IPS-18a (cell line): ENCODE data around the gene CFAP20DC.
"Not testable (repeated sequence)": the region's sequence is repeated elsewhere in the genome, so short reads cannot be mapped to it uniquely, and the experiment has no call there.

Source experiments
- H3K27ac ChIP-seq: one replicate; pipeline ENCODE4 v1.5.1; 2013; ENCODE audit warnings: low read length
- H3K27me3 ChIP-seq: one replicate; pipeline ENCODE4 v1.6.1; 2013; ENCODE audit warnings: mild to moderate bottlenecking, low read length; ENCODE audit not compliant: control insufficient read depth, insufficient read depth
- H3K36me3 ChIP-seq: one replicate; pipeline ENCODE4 v1.6.1; 2013; ENCODE audit warnings: low read depth, low read length; ENCODE audit not compliant: control insufficient read depth
- H3K4me1 ChIP-seq: one replicate; pipeline ENCODE4 v1.6.1; 2013; ENCODE audit warnings: low read depth, low read length; ENCODE audit not compliant: control insufficient read depth
- H3K4me3 ChIP-seq: one replicate; pipeline ENCODE4 v1.5.1; 2013; ENCODE audit warnings: low read length
- H3K9ac ChIP-seq: one replicate; pipeline ENCODE4 v1.6.1; 2013; ENCODE audit warnings: mild to moderate bottlenecking, low read length, moderate library complexity
- H3K9me3 ChIP-seq: one replicate; pipeline ENCODE4 v1.6.1; 2013; ENCODE audit warnings: low read depth, low read length; ENCODE audit not compliant: control insufficient read depth

The CFAP20DC gene

GRCh38 chr3:58725326-58725853 is 324.4 kb downstream of the CFAP20DC start:
- Histone ChIP-seq H3K9me3 (no peaks in the 10 kb centered on the region), H3K36me3 (no peaks in the 10 kb centered on the region), H3K27ac (no peak overlapping the region), H3K4me1 (no peaks in the 10 kb centered on the region), H3K4me3 (no peak overlapping the region), H3K9ac (no peak overlapping the region), H3K27me3 (no peaks in the 10 kb centered on the region)

DNA sequence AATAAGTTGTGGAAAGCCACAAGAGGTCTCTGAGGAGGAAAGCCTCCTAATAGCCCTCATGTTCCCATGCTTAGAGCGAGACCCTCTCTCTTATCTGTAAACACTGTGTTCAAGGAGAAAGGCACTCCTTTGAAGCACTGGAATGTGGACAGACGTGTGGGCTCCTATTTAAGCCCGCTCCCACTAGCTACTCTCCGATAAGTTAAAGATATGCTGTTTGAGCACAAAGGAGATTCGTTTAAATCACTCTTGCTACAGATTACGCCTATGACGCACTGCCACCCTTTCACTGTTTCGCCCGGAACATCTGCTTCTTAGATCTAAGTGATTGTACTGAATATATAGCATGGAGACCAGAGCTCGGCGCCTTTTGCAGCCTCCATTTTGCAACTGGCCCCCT is 325.5 kb downstream of the CFAP20DC start:
- Histone ChIP-seq H3K4me3 (no peak overlapping the region), H3K4me1 (no peaks in the 10 kb centered on the region), H3K36me3 (no peaks in the 10 kb centered on the region), H3K27me3 (no peaks in the 10 kb centered on the region), H3K27ac (no peak overlapping the region), H3K9me3 (no peaks in the 10 kb centered on the region), H3K9ac (no peak overlapping the region)

- H3K27me3 ChIP-seq = no peaks in the 10 kb centered on the region
- H3K9ac ChIP-seq = no peak overlapping the region
- H3K36me3 ChIP-seq = no peaks in the 10 kb centered on the region
- H3K4me1 ChIP-seq = no peaks in the 10 kb centered on the region
- H3K9me3 ChIP-seq = no peaks in the 10 kb centered on the region
- no peak overlapping the region for H3K27ac ChIP-seq
- H3K4me3 ChIP-seq = no peak overlapping the region
These were observed 326.7 kb downstream of the CFAP20DC start for GRCh38 chr3:58723173-58723572.

- no peak overlapping the region for H3K27ac ChIP-seq
- no peaks in the 10 kb centered on the region for H3K9me3 ChIP-seq
- no peak overlapping the region for H3K4me3 ChIP-seq
- no peaks in the 10 kb centered on the region for H3K4me1 ChIP-seq
- no peaks in the 10 kb centered on the region for H3K36me3 ChIP-seq
- H3K9ac ChIP-seq = no peak overlapping the region
- no peaks in the 10 kb centered on the region for H3K27me3 ChIP-seq
These were observed 327.3 kb downstream of the CFAP20DC start for GRCh38 chr3:58722561-58722960.

DNA sequence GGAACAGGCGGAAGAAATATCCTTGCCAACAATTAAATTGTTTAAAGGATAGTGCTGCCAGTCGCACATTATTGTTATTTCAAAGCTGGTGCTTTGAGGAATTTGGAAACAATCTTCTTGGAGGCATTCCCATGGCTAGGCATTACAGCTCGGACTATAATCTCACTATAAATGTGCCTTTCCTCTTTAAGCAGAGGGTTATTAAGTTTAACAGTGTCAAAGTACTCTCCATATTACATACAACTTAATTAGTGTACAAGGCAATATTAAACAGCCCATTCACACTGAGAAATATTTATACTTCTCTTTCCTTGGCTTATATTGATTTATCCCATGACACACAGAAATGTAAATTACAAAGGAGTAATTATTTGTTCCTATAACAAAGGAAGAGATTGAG is 329.3 kb downstream of the CFAP20DC start:
- Histone ChIP-seq H3K9me3 (no peaks in the 10 kb centered on the region), H3K36me3 (no peaks in the 10 kb centered on the region), H3K9ac (no peak overlapping the region), H3K27ac (no peak overlapping the region), H3K27me3 (no peaks in the 10 kb centered on the region), H3K4me3 (no peak overlapping the region), H3K4me1 (no peaks in the 10 kb centered on the region)

DNA sequence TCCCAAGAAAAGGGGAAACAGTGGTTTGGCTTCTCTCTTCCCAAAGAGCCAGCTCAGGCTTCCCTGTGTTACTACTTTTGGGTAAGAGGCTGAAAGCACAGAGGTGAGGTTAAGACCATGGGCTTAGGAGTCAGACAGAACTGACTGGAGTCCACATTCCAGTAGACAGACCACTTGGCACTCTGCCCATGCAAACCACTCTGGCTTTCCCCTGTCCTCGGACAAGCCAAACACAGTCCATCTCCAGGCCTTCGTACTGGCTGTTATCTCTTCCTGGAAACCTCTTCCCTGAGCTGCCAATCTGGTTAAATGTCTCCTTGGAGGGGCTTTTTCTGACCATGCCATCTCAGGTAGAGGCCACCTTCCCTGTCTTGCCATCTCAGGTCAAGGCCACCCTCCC is 330.1 kb downstream of the CFAP20DC start:
- Histone ChIP-seq H3K9ac (no peak overlapping the region), H3K27me3 (no peaks in the 10 kb centered on the region), H3K4me1 (no peaks in the 10 kb centered on the region), H3K9me3 (no peaks in the 10 kb centered on the region), H3K4me3 (no peak overlapping the region), H3K27ac (no peak overlapping the region), H3K36me3 (no peaks in the 10 kb centered on the region)

GRCh38 chr3:58713715-58714401 is 336.0 kb downstream of the CFAP20DC start:
- Histone ChIP-seq H3K4me3 (no peak overlapping the region), H3K4me1 (no peaks in the 10 kb centered on the region), H3K27ac (no peak overlapping the region), H3K36me3 (no peaks in the 10 kb centered on the region), H3K9ac (no peak overlapping the region), H3K27me3 (no peaks in the 10 kb centered on the region), H3K9me3 (no peaks in the 10 kb centered on the region)

DNA sequence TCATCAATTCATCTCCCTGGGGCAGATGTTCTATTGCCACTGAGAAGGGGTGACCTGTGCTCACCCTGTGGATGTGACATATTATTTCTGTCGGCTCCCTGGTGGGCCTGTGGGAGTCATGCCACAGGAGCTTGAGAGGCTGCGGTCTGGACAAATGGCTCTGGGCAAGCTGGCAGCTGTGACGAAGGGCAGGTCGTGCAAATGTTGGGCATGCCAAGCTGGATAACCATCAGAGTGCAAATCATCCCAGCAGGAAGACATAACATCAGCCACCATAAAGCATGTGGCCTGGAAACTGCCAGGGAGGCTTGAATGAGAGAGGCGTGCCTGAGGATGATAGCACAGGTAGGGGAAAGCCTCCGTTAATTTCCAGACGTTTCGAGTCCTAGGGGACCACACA is 338.0 kb downstream of the CFAP20DC start:
- Histone ChIP-seq H3K9ac (no peak overlapping the region), H3K36me3 (no peaks in the 10 kb centered on the region), H3K27ac (no peak overlapping the region), H3K9me3 (no peaks in the 10 kb centered on the region), H3K4me1 (no peaks in the 10 kb centered on the region), H3K4me3 (no peak overlapping the region), H3K27me3 (no peaks in the 10 kb centered on the region)

DNA sequence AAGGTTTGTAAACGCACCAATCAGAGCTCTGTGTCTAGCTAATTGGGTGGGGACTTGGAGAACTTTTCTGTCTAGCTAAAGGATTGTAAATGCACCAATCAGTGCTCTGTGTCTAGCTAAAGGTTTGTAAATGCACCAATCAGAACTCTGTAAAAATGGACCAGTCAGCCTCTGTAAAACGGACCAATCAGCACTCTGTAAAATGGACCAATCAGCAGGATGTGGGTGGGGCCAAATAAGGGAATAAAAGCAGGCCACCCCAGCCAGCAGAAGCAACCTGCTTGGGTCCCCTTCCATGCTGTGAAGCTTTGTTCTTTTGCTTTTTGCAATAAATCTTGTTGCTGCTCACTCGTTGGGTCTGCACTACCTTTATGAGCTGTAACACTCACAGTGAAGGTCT is 340.8 kb downstream of the CFAP20DC start:
- not testable (repeated sequence) for H3K27me3 ChIP-seq, H3K36me3 ChIP-seq, H3K4me3 ChIP-seq, H3K27ac ChIP-seq, H3K9ac ChIP-seq, H3K9me3 ChIP-seq, H3K4me1 ChIP-seq

DNA sequence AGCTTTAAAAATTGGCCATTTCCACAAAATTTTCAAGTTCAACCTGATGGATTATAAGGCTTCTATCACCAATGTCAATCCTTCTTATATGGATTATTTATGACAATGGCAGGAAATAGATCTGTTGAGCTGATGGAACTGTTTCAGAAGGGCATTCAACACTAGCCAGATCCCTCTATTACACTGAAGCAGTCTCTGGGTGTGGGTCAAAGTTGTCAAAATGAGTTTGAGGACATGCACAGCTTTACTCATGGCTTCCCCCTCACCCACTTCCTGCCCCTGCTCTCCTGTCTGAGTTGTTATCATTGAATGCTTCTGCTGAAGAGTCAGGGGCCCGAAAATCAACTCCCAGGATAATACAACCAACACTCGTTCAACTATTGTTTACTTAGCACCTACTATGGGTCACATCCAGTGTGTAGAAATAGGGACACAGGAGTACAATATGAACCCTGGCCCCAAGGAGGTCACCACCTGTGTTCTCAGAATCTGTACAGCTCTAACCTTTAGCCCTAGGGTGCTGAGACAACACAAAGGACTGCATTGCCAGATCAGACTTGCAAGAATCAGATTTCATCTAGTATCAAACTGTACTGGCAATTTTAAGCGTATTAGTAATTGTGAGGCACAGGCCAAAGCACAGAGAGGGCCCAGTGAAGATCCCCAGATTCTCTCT is 341.6 kb downstream of the CFAP20DC start:
- Histone ChIP-seq H3K9me3 (no peaks in the 10 kb centered on the region), H3K4me3 (no peak overlapping the region), H3K36me3 (no peaks in the 10 kb centered on the region), H3K9ac (no peak overlapping the region), H3K27me3 (no peaks in the 10 kb centered on the region), H3K4me1 (no peaks in the 10 kb centered on the region), H3K27ac (no peak overlapping the region)

DNA sequence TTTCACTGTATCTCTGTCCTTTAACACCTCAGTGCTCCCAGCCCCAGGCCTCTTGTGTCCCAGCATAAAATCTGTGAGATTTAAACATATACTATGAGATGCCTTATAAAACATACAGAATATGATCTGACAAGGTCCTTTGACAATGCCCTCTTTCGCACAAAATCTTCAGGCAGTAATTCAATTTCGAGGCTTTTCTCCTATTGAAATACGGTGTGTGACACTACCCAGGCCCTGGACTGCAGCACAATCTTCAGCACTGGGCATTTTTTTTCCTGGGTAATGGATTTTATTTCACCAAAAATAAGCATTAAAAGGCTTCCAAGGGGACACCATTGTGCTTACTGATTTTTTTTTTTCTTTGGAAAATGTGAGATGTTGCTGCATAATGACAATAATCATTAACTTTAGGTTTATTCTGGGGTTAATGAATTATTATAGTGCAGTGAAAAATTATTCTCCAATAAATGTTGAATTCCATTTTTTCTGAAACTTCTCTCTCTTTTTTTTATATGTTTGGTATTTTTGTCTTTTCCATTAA is 342.4 kb downstream of the CFAP20DC start:
- H3K4me1 ChIP-seq = no peaks in the 10 kb centered on the region
- no peaks in the 10 kb centered on the region for H3K9me3 ChIP-seq
- H3K36me3 ChIP-seq = no peaks in the 10 kb centered on the region
- no peak overlapping the region for H3K9ac ChIP-seq
- H3K27ac ChIP-seq = no peak overlapping the region
- H3K4me3 ChIP-seq = no peak overlapping the region
- no peaks in the 10 kb centered on the region for H3K27me3 ChIP-seq
